A673 (cell line): ENCODE results near the gene TRMT61A.

Experiments
- CTCF ChIP-seq: fragments of 300-800, 200-600 bp; sonication (generic); conservative IDR thresholded peaks from 2 replicates; pipeline ENCODE4 v1.5.1; 2017; ENCODE audit warnings: low read depth, mild to moderate bottlenecking, antibody characterized with exemption, low read length, moderate library complexity, mixed read lengths
- EZH2 ChIP-seq: fragments of 200-600 bp; sonication (generic); IDR thresholded peaks from 2 replicates; pipeline ENCODE4 v1.6.1; 2017; ENCODE audit warnings: borderline replicate concordance, low read depth, mild to moderate bottlenecking, mixed read lengths, antibody characterized with exemption, low read length; ENCODE audit not compliant: poor library complexity, severe bottlenecking

DNA sequence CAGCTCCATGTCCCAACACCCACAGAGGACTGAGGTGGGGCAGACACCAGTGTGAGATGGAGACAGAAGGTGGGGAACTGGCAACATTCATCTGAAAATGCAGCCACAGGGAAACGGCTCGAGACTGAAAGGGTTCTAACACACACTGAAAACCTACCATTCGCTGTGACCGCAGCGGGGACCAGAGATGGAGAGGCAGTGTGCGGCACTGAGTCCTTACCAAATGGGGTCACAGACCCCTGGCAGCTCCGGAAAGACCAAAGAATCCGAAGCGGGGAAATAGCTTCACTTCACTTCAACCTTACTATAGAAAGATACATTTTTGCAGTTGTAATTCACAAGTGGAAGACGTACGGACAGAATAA, 23.8 kb downstream of the TRMT61A start:
- TF ChIP-seq CTCF (no peak), EZH2 (no peak)
